GM18867 (cell line): ENCODE measurements around the gene TRABD2B.

Experiments
- ATAC-seq: cut with Tn5 transposase; IDR thresholded peaks from one replicate; pipeline ENCODE4 v1.9.1; 2021; ENCODE audit warnings: mild to moderate bottlenecking, moderate library complexity; ENCODE audit not compliant: unreplicated experiment

Gene TRABD2B

DNA sequence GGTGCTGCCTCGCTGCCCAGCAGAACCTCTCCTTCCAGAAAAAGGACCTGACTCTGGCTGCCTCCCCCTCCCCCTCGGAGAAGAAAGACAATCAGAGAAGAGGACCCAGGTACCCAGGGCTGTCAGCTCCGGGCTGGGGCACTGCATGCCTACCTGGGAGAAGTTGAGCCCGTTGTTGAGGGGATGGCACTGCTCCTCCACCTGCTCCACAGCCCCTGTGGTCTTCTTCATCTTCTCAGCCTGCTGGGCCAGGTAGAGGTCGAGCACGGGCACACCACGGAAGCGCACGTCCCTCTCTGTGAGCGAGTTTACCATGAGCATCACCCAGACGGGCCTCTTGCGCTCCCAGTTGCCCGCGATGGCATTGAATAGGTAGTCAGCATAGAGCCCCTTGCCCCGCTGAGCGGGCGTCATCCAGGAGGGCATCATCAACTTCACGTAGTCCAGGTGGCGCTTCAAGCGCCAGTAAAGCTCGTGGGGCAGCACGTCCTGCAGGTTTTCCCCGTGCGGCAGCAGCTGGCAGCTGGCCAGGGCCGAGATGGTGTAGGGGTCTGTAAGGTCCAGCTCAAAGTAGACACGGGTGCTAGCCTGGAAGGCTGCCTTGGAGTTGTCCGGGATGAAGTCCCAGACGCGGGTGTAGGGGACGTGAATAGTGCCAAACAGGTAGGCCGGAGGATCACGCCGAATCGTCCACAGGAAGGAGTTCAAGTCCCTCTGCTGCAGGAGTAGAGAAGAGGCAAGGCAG lies 3.1 kb downstream of the TRABD2B start:
- no peak for ATAC-seq

- ATAC-seq: no peak
Observed at GRCh38 chr1:47993416-47993740, 3.8 kb downstream of the TRABD2B start.

- no peak for ATAC-seq
Observed at GRCh38 chr1:47992720-47993415, 4.3 kb downstream of the TRABD2B start.

DNA sequence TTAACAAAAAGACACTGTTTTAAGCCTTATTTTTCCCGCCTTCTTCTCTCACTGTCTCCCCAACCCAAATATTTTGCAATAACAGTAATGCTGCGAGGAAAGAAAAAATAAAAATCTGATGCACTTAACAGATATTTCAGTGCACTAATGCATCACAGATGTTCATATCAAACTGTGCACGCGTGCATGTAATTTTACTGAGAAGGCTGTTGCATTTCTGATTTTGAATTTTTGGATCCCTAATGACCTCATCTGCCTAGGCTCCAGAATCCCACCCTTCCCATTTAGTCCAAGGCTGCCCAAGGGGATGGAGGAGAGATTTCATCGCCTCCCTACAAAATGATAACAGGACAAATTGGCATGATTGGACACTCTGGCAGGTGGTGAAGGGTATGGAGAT lies 5.5 kb downstream of the TRABD2B start:
- no peak for ATAC-seq

- ATAC-seq: no peak
Observed at GRCh38 chr1:47991187-47991586, 6.0 kb downstream of the TRABD2B start.

DNA sequence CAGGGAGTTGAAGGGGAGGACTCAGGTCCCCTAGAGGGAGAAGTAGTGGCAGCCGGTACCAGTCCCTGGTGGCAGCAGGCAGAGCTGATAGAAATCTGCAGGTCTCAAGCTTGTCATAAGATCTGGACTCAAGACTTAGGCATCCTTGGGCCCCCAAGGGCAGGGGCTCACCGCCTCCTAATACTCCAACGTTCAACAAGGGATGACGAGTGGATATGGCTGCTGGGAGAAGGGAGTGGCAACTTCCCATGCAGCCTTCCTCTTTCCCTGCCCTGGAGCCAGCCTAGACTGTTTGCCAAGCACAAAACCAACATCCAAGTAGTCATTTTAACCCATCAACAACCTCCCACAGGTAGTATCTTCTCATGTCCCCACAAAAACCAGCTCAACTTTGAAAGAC lies 6.9 kb downstream of the TRABD2B start:
- no peak for ATAC-seq

DNA sequence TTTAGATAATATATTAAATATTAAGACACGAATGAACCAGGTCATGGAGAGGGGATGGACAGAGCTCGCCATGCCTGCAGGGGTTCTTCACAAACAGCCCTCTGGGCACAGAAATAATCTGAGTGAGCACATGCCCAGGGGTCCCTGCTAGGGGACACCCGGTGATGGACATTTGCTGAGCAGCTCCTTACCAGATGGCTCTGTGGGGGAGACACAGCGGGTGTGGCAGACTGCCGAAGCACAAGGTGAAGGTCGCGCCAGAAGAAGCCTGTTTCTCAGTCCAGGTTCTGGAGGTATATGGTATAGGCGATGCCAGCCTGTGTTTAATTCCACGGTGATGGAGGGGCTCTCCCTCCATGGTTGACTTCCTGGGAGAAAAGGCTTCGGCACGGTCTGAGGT lies 9.6 kb downstream of the TRABD2B start:
- no peak for ATAC-seq

DNA sequence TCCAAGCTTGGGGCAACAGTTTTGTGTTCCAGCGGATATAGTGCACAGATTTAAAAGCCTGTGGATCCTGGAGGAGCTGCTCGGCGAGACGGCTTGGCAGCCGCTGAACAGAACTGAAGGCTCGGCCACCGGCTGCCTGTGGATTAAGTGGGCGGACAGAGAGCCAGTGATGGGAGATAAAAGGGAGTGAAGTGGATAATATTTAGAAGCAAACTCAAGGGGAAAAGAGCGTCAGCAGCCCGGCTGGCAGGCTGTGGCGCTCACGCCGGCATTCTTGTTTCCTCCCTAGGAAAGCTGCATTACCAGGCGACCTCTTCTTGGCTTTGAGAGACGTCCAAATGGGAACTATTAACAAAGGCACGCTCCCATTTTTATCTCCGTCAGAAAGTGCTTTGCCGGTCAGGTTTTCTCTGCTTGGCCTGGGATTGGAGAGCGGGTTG lies 10.4 kb downstream of the TRABD2B start:
- no peak for ATAC-seq

DNA sequence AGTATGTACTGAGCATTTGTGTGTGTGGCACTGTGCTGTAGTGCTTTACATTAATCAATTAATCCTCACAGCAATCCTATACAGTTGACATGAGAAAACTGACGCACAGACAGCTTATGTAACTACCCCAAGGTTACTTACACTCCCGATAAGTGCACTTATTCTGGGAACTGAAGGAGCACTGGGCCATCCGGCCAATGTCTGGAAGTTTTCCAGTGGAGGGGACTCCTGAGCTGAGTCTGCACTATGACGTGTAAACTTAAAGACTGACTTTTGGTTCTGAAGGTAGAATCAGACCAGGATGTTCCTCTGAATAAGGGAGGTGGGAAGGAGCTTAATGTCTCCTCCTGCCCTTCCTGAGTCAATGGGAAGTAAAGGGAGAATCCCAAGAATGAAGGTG lies 12.2 kb downstream of the TRABD2B start:
- ATAC-seq: no peak

DNA sequence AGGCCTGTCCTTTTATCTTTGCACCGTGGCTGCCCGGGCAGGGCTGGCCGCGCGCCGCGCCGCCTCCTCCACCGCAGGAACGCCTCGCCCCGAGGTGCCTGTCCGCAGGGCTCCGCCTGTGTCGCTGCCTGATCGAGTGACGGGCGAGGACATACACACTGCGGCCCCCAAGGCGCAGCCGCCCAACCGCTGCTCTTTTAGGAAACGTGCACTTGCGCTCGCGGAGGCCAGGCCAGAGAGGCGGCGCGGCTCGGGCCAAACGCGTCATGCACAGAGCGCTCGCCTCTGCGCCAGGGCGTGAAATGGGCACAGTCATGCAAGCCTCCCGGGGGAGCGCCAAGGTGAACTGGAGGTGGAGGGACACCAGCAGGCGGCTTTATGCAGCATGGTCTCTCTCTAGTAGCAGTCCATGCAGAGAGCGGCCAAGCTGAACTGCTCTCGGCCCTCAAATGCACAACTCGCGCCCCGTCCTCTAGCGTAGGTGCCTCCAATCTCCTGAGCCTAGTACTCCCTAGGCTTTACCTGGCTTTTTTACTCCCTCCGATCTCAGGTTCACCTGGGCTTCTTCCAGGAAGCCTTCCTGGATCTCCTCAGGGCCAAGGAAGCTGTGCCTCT lies 12.9 kb downstream of the TRABD2B start:
- no peak for ATAC-seq

DNA sequence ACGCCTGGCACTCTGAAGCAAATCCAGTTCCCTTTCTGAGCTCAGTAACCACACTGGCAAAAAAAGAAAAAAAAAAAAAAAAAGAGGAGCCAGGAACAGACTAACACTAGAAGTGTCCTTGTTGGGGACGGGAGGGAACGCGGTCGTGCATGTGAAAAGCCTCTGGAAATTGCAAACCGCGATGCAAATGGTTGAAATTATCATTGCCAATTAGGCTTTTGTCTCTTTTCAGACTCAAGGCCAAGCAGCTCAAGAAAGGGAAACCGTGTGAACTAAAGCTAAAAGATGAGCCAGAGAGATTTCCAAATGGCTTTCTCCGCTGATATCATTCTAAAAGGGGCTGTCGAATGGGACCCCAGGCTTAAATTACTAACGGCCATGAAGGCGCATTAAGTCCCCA lies 13.5 kb downstream of the TRABD2B start:
- no peak for ATAC-seq

- no peak for ATAC-seq
Observed at GRCh38 chr1:47981667-47982350, 15.4 kb downstream of the TRABD2B start.

DNA sequence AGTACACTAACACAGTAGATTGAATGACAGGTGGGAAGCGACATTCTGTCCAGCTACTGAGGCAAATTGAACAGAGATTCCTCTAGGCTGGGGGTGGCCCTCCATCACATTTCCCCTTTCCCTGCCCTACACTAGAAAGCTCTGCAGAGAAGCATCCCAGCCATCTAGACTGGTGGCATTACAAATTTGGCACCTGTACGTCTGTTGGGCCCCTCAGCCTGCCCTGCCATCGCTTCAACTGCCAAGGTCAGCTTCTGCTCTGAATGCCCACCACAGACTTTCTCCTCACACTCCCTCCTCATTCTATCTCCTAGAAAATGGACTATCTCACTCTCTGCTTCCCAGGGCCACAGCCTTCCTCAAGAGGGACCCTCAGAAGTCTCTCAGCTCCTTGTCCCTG lies 16.7 kb downstream of the TRABD2B start:
- ATAC-seq: no peak

DNA sequence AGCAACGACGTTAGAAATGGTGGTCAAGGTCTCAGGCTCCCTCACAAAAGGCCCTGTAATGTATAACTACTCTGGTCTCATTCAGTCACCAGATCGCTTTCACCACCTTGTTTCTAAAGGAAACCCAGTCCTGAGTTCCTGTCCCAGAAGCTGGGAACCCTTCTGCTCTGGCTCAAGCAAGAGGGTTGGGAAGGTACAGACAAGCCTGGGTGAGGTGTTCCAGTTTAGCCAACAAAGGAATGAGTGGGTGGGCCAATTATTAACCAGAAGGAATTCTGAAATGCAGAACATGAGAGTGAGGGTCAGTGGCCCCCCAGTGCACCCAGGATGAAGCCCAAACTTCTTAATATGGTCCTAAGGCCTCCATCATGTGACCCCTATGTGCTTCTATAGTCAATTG lies 17.5 kb downstream of the TRABD2B start:
- ATAC-seq: no peak

DNA sequence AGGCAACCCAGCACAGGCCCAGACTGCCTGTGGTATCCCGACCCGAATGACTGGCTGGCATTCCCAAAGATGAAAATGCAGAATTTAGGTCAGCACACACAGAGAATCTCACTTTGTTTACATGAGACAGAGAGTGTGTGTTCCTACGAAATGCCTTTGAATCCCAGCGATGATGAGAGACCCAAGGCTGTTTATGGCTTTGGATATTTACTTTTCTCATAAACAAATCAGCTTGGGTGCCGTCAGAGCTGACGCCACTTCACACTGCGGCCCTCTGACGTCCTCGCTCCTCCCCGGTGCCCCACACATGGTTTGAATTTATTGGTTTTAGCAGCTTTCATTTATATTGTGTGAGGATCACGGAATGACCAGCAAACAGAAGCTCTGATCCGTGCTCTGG lies 18.7 kb downstream of the TRABD2B start:
- no peak for ATAC-seq

DNA sequence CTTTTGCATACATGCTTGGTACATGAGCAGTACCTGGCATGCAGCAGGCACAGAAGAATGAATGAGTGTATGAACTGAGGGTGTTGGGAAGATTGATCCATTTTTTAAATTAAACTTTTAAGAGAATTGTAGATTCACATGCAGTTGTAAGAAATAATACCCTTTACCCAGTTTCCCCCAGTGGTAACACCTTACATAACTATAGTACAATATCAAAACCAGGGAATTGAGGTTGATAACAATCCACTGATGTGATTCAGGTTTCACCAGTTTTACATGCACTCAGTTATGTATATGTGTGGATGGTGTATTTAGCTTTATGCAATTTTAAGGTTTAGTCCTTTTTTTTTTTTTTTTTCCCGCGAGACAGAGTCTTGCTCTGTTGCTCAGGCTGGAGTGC lies 20.5 kb downstream of the TRABD2B start:
- no peak for ATAC-seq

GRCh38 chr1:47976267-47976666 lies 20.9 kb downstream of the TRABD2B start:
- no peak for ATAC-seq

DNA sequence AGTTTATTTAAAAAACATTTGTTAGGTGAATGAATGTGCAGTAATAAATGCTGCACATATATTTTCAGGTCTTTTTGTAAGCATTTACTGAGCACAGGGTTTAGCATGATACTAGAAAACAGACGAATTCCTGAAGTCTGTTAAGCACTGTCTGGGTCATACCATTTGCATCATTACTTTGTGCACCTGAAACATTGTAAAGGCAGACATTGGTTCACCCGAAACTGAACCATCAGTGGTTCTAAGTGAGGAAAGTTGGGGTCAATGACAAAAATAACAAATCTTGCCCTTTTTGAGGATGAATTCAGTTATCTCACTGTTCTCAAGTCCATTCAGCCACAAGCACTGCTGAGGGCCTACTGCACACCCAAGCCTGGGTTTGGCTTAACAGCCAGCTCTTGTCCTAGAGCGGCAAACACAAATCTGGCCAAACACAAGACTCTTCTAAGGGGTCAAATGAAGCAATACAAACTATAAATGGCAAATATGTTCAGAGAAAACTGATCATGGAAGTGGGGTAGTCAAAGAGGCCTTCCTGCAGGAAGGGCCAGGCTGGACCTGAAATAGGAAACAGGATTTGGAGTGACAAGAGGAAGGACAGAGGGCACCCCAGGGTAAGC lies 21.8 kb downstream of the TRABD2B start:
- no peak for ATAC-seq

DNA sequence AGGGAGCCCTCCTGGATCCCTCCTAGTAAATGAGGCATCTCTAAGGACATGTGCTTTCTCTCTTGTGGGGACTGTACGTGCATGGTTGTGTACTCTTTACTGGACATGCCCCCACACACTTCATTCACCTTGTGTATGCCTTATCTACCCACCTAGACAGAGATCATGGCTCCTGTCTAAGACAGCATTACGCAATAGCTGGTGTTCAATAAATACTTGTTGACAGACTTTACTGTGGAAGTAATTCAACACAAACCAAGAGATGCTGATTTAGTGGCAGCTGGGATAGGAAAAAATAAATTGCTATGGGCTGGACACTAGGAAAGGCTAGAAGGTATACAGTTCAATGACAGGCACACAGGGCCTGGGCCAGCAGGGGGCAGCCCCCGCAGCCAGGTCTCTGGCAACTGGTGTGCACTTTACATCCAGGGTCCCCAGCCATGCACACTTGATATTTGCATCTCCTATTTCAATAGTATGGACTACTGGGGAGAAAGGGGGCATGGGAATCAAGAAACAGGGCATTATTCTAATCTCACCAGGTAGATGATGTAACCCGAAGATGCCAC lies 24.2 kb downstream of the TRABD2B start:
- no peak for ATAC-seq

DNA sequence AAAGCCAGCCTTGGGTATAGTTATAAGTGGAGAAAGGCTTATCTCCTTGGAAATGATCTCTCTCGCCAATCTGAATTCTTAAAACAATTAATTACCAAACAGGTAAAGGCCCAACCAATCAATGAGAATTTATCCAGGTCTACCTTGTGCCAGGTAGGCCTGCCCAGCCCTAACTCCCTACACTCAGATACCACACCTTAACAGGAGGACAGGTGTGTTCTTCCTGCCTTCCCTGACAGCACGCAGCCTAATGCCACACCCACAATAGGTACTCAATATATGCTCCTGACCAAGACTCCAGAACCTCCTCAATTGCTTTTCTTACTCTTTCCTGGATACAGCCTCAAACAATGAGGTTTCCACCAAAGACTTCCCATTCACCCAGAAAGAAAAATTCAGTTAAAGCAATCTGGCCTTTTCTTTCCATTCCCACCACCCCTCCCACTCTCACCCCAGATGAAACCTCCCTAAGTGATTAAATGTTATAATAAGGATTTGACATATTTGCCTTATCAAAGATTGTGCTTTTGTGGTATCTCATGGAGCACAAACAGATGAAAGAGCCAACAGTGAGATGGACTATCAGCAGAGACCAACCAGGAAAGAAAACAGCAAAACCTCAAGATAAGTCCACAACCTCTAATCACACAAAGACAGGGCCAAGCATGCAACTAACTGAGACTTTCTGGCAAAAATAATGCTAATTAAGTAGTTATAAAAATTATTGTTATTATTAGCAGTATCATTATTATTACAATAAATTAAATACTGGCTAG lies 25.6 kb downstream of the TRABD2B start:
- ATAC-seq: no peak
